Mucosa of gallbladder (tissue), 1 donor: ENCODE measurements around the gene ZNF746. TPM values are rescaled to one million over a fixed set of nuclear protein-coding genes. Genes with fewer than 3 reads are reported as not detected.
"Not testable (repeated sequence)": the region's sequence is repeated elsewhere in the genome, so short reads cannot be mapped to it uniquely, and the experiment has no call there.

Experiments used
- DNase-seq: peaks from one replicate; pipeline ENCODE4 v3.0.0-alpha.2; 2020; ENCODE audit warnings: low spot score
- total RNA-seq: library from RNA; stranded (reverse); gene quantifications from one replicate; pipeline ENCODE4 v1.2.1, GENCODE V29; 2021
- donor health status: DM: no; HTN: no; CAD: no.

The ZNF746 gene
- total RNA-seq, 1 donor from 2014 or later, result 20.0 TPM

DNA sequence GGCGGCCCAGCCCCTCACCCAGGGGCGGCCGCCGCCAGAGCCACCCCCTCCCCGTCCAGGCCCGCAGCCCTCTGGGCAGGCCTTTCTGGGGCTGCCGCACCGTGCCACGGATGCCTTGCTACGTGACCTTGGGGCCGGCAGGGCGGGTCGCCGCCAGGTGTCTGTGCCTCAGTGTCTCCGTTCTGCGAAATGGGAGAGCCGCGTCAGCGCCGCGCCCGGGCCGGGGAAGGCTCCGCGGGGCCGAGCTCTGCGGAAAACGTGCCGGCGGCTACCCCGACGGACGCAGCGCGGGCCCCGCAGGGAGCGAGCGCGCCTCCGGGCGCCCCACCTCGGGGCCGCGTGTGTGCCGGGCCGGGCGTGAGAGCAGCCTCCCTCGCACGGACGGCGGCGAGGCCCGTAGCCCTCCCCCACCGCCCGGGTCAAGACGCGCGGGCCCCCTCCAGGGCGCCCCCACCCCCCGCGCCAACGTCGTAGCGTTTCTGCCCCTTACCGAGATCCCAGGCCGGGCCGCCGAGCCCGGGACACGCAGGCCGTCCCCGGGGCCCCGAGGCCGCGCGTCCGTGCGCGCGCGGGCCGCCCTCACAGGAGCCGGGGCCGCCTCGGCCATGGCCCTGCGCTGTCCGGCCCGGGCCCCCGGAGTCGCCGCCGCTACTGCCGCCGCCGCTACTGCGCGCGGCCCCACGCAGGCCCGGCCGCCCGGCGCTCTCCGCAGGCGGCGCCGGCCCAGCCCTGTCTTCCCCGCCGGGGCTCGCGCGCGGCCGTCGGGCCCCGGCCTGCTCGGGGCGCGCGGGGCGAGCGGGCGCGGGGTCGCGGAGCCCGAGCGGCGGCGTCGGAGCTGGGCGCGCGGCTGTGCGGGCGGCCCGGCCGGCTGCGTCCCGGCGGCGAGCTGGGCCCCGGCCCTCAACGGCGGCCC is 37.8 kb downstream of the ZNF746 start:
- DNase-seq, result peak; percentile 8

DNA sequence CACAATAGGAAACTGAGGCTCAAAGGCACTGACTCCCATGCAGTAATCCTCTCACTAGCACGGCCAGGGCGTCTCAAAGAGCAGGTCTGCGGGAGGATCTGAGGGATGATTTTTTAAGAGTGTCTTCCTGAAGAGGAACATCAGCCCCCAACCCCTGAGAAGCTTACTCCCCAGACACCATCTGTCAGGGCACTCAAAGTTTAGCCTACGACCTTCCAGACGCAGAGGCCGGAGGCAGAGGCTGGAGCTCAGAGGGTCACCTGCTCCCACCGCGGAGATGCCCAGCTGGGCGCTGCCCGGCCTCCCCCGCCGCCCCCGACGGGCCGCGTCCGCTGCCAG is 38.4 kb downstream of the ZNF746 start:
- DNase-seq, result peak; percentile 7

DNA sequence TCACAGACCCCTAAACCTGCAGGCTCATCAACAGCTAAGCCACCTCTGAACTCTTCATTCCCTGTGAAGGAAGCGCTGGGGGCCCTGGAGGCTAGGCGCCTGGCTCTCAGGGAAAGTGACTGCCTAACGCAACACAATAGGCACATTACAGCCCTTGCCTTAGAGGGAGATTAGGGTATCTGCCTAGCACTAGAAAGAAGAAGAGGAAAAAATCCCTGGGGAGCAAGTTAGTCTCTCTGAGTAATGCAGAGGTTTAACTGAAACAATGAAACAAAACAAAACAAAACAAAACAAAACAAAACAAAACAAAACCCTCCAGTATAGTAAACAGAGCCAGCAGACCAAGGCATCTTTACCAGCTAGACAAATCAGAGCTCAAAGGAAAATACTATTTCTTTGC is 39.4 kb downstream of the ZNF746 start:
- DNase-seq, result peak; percentile 5

DNA sequence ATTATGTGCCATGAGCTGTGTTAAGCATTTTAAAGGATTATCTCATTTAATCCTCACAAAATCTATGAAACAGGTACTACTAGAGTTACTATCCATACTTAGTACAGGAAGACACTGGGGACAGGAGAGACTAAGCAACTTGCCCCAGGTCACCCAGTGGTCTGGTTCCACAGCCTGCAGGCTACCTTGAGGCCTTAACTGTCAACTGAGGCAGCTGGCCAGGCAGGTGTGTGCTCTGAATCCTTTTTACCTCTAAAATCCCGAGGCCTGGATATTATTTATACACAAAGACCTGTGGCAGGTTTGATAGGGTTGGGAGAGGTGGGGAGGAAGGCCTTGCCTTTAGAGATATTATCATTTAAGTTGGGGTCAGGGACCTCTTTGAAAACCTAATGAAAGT is 39.8 kb downstream of the ZNF746 start:
- peak; percentile 6 for DNase-seq

DNA sequence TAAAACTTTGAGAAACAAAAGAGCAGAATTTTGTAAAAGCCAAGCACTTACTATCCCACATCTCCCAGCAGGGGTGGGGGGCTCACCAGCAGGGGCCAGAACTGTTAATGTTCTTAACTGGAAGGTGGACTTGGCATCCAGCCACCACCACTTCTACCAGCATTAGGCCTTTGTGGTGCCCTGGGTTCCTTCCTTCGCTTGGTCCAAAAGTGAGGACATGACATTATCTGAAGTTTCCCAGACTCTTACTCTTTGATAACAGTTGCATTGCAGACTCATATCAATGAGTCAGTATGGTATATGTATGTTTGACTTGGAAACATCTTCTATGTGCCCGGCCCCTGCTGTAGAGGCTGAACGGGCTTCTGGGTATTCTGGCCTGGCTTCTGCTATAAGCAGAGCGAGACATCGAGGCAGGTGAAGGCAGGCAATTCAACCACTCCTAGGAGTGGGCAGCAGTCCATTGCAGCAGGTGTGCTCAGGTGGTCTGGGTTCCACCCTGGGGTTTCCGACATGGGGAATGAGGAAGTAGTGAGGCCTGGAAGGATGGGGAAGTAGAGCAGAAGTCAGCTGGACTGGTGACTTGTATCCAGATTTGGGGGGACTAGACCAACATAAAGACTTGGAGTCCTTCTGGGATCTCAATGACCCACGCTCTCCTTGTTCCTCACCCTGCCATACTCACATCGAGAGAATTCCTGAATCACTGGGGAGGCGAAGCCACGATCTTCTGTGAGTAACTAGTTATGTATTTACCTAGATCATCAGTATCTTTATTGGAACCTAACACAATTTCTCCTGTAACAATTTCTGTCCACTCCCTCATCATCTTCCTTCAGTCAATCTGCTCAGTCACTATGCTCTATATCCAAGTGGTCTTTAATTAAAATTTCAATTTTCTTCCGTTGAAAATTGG is 40.8 kb downstream of the ZNF746 start:
- peak; percentile 4 for DNase-seq

DNA sequence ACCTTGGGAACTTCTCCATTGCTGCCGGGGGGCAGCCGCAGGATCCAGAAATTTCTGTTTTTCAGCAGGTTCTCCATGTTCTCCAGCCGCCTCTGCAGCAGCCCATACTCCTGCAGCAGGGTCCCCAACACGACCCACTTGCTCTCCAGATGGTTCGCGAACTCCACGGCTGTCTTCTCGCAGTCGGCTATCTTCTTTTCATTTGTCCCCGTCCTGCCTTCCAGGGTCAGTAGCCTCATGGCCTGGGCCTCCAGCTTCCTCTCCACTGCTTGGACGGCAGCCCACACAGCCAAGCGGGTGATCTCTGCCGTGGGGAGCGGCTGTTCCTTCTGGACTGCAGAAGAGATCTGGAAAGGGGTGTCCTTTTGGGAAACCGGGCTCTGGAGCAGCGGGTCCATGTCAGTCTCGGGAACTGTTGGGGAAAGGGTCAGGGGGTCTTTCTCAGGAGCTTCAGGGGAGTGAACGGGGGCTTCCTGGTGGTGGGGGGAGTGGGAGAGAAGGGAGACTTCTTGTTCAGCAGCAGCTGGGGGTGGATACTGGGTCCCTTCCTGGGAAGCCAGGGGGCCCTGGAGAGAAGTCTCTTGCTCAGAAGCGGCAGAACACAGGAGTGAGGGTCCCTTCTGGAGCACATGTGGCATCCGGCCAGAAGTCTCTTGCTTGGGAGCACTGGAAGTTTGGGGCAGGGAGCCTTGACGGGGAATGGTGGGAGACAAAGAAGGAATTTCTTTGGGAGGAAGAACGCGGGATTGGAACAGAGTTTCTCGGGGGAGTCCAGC is 42.2 kb downstream of the ZNF746 start:
- DNase-seq, result no peak

DNA sequence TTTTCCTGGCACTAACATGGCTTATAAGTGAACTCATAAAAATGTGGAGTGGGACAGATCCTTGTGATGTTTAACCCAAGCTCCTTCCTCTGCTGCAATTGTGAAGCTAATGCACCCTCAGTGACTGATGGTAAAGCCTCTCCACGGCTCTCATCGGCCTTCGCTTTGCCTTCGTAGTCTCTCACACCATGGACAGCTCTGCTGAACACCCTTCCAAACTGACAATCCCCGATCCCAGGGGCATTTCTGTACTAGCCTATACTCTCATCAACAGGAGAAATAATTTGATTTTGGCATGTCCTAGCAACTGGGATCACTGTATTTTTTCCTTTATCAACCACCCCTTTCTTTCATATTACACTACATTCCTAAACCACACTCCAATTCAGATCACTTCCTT is 42.9 kb downstream of the ZNF746 start:
- no peak for DNase-seq

DNA sequence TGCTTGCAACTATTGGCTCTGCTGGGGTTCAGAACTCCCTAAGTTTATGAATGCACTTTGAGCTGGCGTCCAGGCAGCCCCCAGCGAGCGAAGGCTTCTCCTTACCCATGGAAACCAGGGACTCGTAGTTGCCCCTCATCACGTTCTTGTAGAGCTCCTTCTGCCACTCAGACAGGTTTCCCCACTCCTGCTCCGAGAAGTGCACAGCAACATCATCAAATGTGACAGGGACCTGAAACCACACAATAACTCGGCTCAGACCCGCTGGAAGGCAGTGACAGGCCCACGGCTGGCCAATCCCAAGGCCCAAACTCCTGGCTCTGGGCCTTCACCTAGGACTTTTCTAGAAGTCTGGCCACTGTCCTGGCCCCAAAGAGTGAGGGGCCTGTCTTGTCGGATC is 43.6 kb downstream of the ZNF746 start:
- no peak for DNase-seq

DNA sequence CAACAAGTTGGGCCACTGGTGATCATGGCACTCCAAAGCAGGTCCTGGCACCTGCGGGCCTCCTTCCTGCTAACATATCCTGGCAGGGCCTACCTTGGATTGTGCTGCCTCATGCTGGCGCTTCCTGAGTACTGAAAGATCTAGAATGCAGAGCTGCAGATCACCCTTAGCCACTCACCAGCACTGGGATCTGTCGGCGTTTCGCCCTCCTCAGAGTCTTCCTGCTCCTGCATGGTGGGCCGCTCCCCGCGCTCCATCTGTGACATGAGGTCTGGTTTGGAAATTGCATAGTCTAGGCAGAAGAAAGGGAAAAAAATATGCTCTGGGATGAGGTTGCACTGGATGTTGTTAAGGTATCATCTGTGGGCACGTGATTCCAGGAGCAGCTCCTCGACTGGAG is 46.8 kb downstream of the ZNF746 start:
- DNase-seq, result no peak

DNA sequence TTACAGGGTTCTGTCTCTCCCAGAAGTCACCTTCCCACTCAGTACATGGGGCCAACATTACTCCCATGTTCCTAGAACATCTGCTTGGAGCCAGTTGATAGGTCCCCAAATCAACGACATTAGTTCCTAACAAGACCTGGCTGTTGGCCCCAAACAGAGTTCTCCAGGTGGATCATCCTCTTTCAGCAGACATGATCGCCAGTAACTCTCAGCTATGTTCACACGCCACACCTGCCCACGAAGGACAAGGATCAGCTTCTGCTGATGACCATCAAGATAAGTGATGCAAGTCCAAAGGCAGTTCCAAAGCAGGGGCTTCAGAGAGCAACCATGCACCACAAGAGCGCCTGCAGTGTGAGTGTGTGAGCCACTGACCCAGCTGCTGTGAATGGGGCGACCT is 47.7 kb downstream of the ZNF746 start:
- DNase-seq, result no peak

DNA sequence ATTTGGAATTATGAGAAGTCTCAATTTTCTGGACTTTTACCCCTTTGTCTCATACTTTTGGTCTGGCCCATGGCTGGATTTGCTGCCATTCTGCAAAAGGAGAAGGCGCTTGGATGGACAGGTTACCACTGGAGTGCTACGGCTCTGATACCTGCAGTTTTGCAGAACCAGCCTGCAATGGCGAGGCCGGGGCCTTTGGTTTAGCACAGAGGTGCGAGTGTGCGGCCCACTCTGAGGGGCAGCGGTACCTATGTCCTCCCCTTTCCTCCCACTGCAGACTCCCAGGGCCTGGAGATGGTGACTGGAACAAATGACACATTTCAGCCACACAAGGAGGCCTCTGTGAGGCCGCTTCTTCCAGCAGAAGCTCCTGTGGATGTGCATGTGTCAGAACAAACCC is 48.6 kb downstream of the ZNF746 start:
- no peak for DNase-seq

DNA sequence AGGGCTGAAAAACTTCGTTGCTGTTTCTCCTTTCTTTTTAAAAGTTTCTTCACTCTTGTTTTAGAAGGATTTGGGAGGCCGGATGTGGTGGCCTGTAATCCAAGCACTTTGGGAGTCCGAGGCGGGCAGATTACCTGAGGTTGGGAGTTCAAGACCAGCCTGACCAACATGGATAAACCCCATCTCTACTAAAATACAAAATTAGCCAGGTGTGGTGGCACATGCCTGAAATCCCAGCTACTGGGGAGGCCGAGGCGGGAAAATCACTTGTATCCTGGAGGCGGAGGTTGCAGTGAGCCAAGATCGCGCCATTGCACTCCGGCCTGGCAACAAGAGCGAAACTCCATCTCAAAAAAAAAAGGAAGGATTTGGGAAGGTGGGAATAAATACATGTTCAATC is 51.6 kb downstream of the ZNF746 start:
- not testable (repeated sequence) for DNase-seq

DNA sequence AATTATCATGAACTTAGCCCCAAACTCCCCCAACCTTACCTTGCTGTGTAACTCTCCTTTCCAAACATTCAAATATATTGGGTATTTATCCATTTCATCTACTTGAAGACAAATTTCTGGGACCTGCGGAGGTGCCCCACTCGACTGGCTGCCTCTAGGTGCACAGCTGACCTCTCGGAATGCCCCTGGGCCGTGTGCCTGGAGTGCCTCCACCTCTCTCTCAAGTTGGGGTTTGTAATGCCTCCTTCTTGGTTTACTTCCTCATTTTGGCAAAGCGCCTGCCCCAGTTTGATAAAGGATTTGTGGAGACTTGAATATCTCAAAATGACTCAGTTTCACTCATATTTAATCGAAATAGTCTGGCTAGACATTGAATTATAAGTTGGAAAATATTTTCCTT is 53.3 kb downstream of the ZNF746 start:
- no peak for DNase-seq

DNA sequence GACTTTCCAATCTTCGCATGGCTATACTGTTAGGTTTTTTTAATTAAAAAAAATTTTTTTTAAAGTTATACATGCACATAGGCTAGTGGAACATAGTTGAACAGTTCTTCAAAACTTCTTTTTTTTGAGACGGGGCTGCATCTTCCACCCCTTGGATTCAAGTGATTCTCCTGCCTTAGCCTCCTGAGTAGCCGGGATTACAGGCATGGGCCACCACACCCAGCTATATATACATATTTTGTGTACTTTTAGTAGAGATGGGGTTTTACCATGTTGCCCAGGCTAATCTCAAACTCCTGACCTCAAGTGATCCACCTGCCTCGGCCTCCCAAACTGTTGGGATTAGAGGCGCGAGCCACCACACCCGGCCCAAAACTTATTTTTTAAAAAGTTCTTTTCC is 54.1 kb downstream of the ZNF746 start:
- no peak for DNase-seq

DNA sequence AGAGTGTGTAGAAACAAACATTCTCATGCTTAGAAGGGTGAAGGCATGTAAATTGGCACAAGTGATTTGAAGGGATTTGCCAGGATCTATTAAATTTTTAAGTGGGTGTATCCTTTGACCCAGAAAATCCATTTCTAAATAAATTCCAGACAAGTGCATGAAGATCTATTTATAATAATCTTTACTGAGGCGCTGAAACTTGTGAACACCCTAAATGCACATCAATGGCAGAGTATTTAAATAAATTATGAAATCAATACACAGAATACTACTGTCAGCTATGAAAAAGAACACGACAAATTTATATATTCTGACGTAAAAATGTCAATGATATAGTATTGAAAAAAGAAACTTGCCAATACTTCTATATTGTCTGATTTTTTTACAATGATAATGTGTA is 54.7 kb downstream of the ZNF746 start:
- DNase-seq, result no peak

DNA sequence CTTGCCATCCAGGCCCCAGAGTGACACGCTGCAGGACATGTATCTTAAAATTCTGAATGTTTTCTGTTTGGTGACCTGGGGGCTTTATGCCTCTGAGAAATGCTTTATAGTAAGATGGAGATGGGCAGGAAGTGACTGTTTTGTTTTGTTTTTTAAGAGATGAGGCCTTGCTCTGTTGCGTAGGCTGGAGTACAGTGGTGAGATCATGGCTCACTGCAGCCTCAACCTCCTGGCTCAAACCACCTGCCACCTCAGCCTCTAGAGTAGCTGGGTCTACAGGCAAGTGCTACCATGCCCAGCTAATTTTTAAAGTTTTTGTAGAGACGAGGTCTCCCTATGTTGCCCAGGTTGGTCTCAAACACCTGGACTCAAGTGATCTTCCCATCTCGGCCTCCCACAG is 57.4 kb downstream of the ZNF746 start:
- DNase-seq, result no peak

DNA sequence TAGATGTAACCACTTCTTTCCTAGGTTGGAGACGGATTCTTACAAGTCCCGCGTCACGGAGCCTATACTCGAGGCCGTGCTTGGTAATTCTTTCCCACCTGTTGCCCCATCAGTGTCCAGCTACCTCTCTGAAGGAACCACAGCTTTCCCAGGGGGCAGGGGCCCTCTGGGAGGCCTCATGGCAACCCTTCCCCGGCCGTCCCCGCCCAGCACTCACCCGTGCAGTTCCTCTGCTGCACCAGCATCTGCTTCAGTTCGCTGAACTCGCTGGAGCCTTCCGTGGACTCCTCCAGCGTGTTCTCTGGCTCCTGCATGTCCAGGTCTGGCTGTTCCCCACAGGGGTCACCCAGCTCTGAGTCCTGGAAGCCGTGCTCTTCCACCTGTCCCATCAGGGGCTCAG is 61.3 kb downstream of the ZNF746 start:
- no peak for DNase-seq

DNA sequence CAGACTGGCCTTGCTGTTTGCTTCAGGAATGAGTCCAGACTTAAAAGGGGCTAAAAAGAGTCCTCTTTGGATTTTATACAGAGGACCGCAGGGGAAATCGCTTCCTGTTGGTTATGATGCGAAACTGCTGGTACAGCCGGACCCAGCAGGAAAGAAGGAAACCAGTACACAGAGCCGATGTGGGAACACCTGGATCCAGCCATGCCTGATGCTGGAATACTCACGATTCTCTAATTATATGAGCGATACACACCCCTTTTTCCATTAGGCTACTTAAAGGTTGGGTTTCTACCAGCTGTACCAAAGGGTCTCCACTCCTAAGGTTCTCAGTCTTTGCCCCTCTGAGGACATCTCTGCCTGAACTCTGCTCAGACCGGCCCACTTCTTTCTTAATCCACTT is 64.5 kb downstream of the ZNF746 start:
- no peak for DNase-seq

DNA sequence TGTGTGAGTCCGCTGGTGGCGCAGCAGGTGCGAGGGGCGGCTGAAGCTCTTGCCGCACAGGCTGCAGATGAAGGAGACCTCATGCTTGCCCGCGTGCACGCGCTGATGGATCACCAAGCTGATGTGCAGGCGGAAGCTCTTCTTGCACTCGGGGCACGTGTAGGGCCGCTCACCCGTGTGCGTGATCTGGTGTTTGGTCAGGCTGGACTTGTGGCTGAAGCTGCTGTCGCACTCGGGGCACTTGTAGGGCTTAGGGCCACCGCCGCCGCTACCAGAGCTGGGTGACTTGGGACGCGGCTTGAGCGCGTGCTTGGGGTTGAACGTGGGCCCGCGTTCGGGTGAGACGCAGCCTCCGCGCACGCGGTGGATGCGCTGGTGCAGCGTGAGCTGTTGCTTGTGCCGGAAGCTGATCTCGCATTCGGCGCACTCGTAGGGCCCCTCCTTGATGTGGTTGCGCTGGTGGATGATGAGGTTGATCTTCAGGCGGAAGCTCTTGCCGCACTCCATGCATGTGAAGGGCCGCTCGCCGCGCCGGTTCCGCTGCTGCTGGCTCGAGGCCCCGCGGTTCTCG is 65.4 kb downstream of the ZNF746 start:
- no peak for DNase-seq

DNA sequence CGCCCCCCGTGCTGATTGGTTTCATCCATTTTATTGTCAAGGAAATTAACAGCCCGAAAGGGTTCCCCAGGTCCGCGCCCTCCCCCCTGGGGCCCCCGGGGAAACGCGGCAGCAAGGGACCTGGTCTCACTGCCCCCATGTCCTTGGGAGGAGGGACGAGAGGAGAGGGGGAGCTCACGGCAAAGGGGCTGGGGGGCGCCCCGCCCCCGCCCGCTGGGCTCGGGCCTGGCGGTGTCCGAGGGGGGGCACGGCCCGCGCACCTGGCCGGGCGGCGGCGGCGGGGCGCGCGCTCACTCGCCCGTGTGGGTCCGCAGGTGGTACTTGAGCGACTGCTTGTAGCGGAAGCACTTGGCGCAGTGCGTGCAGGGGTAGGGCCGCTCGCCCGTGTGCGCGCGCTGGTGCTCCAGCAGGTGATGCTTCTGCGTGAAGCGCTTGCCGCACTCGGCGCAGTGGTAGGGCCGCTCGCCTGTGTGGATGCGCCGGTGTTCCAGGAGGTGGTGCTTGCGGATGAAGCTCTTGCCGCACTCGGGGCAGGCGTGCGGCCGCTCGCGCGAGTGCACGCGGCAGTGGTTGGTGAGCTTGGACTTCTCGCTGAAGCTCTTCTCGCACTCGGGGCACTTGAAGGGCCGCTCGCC is 66.0 kb downstream of the ZNF746 start:
- DNase-seq, result no peak

DNA sequence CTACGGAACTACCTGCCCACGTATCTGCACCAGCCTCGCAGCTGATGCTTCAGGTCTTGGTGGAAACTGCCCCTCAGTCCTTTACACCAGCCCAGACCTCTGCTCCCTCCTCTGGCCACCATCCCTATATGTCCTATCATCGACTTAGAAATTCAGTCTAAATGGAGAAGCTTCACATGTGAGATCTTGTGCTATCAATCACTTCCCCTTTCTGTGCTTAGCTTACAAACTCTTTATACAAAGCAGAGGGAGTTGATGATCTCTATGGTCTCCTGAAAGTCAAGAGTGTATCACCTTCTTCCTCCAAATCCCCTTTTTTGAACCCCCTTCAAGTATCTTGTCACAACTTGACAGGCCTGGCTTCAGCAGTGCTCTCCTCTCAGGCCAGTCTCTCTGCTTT is 67.4 kb downstream of the ZNF746 start:
- no peak for DNase-seq
